HG02610 (cell line): Measurements from ENCODE around the gene GRAMD4.

Experiments
- ATAC-seq: cut with Tn5 transposase; IDR thresholded peaks from one replicate; pipeline ENCODE4 v1.9.1; 2021; ENCODE audit warnings: mild to moderate bottlenecking, moderate library complexity; ENCODE audit not compliant: unreplicated experiment

GRAMD4 gene

GRCh38 chr22:46596032-46596441, 24.1 kb upstream of the GRAMD4 start:
- ATAC-seq: no peak

- no peak for ATAC-seq
These were observed 23.4 kb upstream of the GRAMD4 start for GRCh38 chr22:46596819-46597218.

GRCh38 chr22:46598224-46598623, 22.0 kb upstream of the GRAMD4 start:
- ATAC-seq: no peak

GRCh38 chr22:46598737-46599424, 21.3 kb upstream of the GRAMD4 start:
- ATAC-seq: no peak

GRCh38 chr22:46600273-46600796, 19.9 kb upstream of the GRAMD4 start:
- no peak for ATAC-seq

GRCh38 chr22:46602025-46602424, 18.2 kb upstream of the GRAMD4 start:
- ATAC-seq: no peak

GRCh38 chr22:46604306-46604690, 15.9 kb upstream of the GRAMD4 start:
- ATAC-seq: no peak

- no peak for ATAC-seq
These were observed 15.1 kb upstream of the GRAMD4 start for GRCh38 chr22:46605117-46605516.

GRCh38 chr22:46606886-46607285, 13.3 kb upstream of the GRAMD4 start:
- ATAC-seq: no peak

- no peak for ATAC-seq
These were observed 12.6 kb upstream of the GRAMD4 start for GRCh38 chr22:46607483-46608114.

GRCh38 chr22:46609175-46609690, 11.0 kb upstream of the GRAMD4 start:
- no peak for ATAC-seq

- no peak for ATAC-seq
These were observed 10.4 kb upstream of the GRAMD4 start for GRCh38 chr22:46609724-46610201.

- ATAC-seq: no peak
These were observed 9.8 kb upstream of the GRAMD4 start for GRCh38 chr22:46610356-46610755.

GRCh38 chr22:46611189-46611588, 9.0 kb upstream of the GRAMD4 start:
- no peak for ATAC-seq

GRCh38 chr22:46612341-46612903, 7.8 kb upstream of the GRAMD4 start:
- ATAC-seq: no peak

- ATAC-seq: no peak
These were observed 7.1 kb upstream of the GRAMD4 start for GRCh38 chr22:46612904-46613605.

GRCh38 chr22:46613606-46614021, 6.6 kb upstream of the GRAMD4 start:
- ATAC-seq: no peak

GRCh38 chr22:46614025-46614931, 5.9 kb upstream of the GRAMD4 start:
- ATAC-seq: no peak

GRCh38 chr22:46617207-46617985, 2.8 kb upstream of the GRAMD4 start:
- ATAC-seq: no peak
